GM21447 (cell line): ENCODE data around the gene TBC1D30.
"Not testable (repeated sequence)": the region's sequence is repeated elsewhere in the genome, so short reads cannot be mapped to it uniquely, and the experiment has no call there.

ENCODE experiments used
- ATAC-seq: cut with Tn5 transposase; IDR thresholded peaks from one replicate; pipeline ENCODE4 v1.9.1; 2021; ENCODE audit not compliant: unreplicated experiment

TBC1D30 gene

GRCh38 chr12:64824500-64825142, at the start of gene TBC1D30:
TBC1D30 (plus strand) TSS chr12:64824647; CDS start chr12:64824880, 233 bp downstream.
- ATAC-seq: no peak

- not testable (repeated sequence) for ATAC-seq
These were observed 49.2 kb upstream of the TBC1D30 start for GRCh38 chr12:64775147-64775736.

- ATAC-seq: no peak
These were observed 45.0 kb upstream of the TBC1D30 start for GRCh38 chr12:64779354-64779974.

- no peak for ATAC-seq
These were observed 44.3 kb upstream of the TBC1D30 start for GRCh38 chr12:64780132-64780530.

GRCh38 chr12:64780531-64781279, 43.7 kb upstream of the TBC1D30 start:
- peak; percentile 58 for ATAC-seq

- peak; percentile 21 for ATAC-seq
These were observed 42.9 kb upstream of the TBC1D30 start for GRCh38 chr12:64781280-64782190.

- no peak for ATAC-seq
These were observed 42.1 kb upstream of the TBC1D30 start for GRCh38 chr12:64782191-64782876.

GRCh38 chr12:64785838-64786237, 38.6 kb upstream of the TBC1D30 start:
- ATAC-seq: no peak

GRCh38 chr12:64790166-64790565, 34.3 kb upstream of the TBC1D30 start:
- no peak for ATAC-seq

- ATAC-seq: no peak
These were observed 33.4 kb upstream of the TBC1D30 start for GRCh38 chr12:64791036-64791435.

GRCh38 chr12:64792128-64792527, 32.3 kb upstream of the TBC1D30 start:
- ATAC-seq: no peak

- no peak for ATAC-seq
These were observed 30.8 kb upstream of the TBC1D30 start for GRCh38 chr12:64793610-64794009.

- no peak for ATAC-seq
These were observed 30.1 kb upstream of the TBC1D30 start for GRCh38 chr12:64794305-64794704.

- ATAC-seq: peak; percentile 76
These were observed 28.1 kb upstream of the TBC1D30 start for GRCh38 chr12:64796205-64796845.

GRCh38 chr12:64797156-64797555, 27.3 kb upstream of the TBC1D30 start:
- ATAC-seq: no peak

- ATAC-seq: no peak
These were observed 26.3 kb upstream of the TBC1D30 start for GRCh38 chr12:64798165-64798564.

- ATAC-seq: peak; percentile 70
These were observed 23.8 kb upstream of the TBC1D30 start for GRCh38 chr12:64800640-64801039.

GRCh38 chr12:64801381-64801780, 23.1 kb upstream of the TBC1D30 start:
- ATAC-seq: no peak

GRCh38 chr12:64802180-64802775, 22.2 kb upstream of the TBC1D30 start:
- not testable (repeated sequence) for ATAC-seq
